Glutamatergic neuron (in vitro differentiated cells): Measurements from ENCODE around the gene DNAJB6. TPM values are rescaled to one million over a fixed set of nuclear protein-coding genes. Genes with fewer than 3 reads are reported as not detected.

Experiments used
- DNase-seq: peaks from one replicate; pipeline ENCODE4 v3.0.0; 2022
- H3K27ac Mint-ChIP-seq: one replicate; pipeline ENCODE4 v1.8.0; 2020; ENCODE audit warnings: mild to moderate bottlenecking, mixed read lengths, inconsistent platforms; ENCODE audit not compliant: unreplicated experiment
- H3K27me3 Mint-ChIP-seq: one replicate; pipeline ENCODE4 v1.8.0; 2020; ENCODE audit warnings: mild to moderate bottlenecking, moderate library complexity, mixed read lengths, inconsistent platforms; ENCODE audit not compliant: unreplicated experiment
- H3K36me3 Mint-ChIP-seq: one replicate; pipeline ENCODE4 v1.8.0; 2020; ENCODE audit warnings: mild to moderate bottlenecking, mixed read lengths, inconsistent platforms; ENCODE audit not compliant: unreplicated experiment
- H3K4me1 Mint-ChIP-seq: one replicate; pipeline ENCODE4 v1.8.0; 2020; ENCODE audit warnings: mild to moderate bottlenecking, low read depth, mixed read lengths, inconsistent platforms; ENCODE audit not compliant: unreplicated experiment
- H3K4me3 Mint-ChIP-seq: one replicate; pipeline ENCODE4 v1.8.0; 2020; ENCODE audit warnings: mild to moderate bottlenecking, mixed read lengths, inconsistent platforms; ENCODE audit not compliant: unreplicated experiment
- H3K9me3 Mint-ChIP-seq: one replicate; pipeline ENCODE4 v1.8.0; 2020; ENCODE audit warnings: mild to moderate bottlenecking, moderate library complexity, mixed read lengths, inconsistent platforms; ENCODE audit not compliant: unreplicated experiment
- total RNA-seq: library from RNA; stranded (reverse); fragmentation: NEBNext Ultra II Directional; extraction: Animal tissue kit (Norgen Biotek cat#: 25700); gene quantifications from one replicate; pipeline ENCODE4 v1.2.1, GENCODE V29; 2021; ENCODE audit not compliant: unreplicated experiment
- TF ChIP-seq, protein P1 (sequence below): fragments of 200-600 bp; sonication (generic); IDR thresholded peaks from one replicate; pipeline ENCODE4 v1.5.0; 2021; ENCODE audit not compliant: partially characterized antibody, unreplicated experiment

The DNAJB6 gene
- total RNA-seq, 1 donor from 2014 or later = 120 TPM

DNA sequence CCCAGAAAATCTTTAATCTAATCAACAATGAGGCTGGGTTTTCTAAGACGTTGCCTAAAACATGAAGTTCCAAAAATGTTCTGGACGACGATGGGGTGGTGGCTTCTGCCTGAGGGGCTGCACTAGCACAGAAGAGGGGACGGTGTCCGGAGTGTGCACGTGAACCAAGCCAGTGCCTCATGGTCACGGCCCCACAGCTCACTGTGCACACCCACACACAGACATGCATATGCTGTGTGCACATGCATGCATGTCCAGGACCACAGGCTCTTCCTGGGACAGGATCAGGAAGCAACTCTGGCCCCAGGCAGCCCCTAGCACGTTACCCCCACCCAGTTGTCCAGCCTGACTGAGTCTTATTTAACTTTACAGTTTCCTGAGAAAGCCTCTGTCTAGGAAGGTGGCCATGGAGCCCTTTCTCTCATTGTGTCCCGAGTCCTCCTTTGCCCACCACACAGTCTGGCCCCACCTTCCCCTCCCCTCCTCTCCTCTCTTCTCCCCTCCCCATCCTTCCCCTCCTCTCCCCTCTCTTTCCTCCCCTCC lies 100.8 kb downstream of the DNAJB6 start:
- no peak overlapping the region for H3K4me3 Mint-ChIP-seq
- peaks cover 17% of the 10 kb centered on the region for H3K27me3 Mint-ChIP-seq
- H3K9me3 Mint-ChIP-seq = peaks cover 15% of the 10 kb centered on the region
- TF ChIP-seq, protein P1, sequence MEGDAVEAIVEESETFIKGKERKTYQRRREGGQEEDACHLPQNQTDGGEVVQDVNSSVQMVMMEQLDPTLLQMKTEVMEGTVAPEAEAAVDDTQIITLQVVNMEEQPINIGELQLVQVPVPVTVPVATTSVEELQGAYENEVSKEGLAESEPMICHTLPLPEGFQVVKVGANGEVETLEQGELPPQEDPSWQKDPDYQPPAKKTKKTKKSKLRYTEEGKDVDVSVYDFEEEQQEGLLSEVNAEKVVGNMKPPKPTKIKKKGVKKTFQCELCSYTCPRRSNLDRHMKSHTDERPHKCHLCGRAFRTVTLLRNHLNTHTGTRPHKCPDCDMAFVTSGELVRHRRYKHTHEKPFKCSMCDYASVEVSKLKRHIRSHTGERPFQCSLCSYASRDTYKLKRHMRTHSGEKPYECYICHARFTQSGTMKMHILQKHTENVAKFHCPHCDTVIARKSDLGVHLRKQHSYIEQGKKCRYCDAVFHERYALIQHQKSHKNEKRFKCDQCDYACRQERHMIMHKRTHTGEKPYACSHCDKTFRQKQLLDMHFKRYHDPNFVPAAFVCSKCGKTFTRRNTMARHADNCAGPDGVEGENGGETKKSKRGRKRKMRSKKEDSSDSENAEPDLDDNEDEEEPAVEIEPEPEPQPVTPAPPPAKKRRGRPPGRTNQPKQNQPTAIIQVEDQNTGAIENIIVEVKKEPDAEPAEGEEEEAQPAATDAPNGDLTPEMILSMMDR = no peak
- H3K4me1 Mint-ChIP-seq = no peaks in the 10 kb centered on the region
- H3K27ac Mint-ChIP-seq = no peak overlapping the region
- H3K36me3 Mint-ChIP-seq = peaks cover 17% of the 10 kb centered on the region
- no peak for DNase-seq

DNA sequence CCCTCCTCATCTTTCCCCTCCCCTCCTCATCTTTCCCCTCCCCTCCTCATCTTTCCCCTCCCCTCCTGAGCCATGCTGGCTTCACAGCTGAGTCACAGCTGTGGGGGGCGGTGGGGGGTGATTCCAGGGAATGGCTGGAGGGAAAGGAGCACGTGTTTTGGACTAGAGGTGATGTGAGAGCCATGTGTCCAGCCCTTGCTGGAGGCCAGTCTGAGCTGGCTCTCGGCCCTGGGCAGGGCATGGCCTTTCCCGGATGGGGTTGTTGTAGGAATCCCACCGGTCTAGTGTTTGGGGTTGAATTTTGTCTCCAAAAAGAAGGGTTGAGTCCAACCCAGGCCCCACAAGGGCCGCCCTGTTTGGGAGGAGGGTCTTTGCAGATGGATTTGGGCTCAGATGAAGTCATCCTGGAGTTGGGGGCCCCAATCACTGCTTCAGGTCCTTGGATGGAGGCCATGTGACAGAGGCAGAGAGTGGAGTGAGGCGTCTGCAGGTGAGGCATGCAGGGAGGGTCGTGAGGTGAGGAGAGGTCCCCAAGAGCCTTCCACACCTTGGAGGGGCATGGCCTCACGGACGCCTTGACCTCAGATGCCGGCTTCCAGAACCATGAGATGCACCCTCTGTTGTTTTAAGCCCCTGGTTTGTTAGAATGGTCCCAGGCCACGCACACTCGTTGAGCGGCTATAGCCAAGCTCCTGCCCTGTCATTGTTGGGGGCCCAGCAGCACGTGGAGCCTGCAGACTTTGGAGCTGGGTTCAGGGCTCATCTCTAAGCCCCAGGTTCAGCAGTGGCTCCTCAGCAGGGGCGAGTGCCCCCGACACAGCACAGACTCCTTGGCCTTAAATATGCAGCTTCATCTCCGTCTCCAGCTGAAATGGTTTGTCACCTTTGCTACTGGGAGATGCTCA lies 101.6 kb downstream of the DNAJB6 start:
- Mint-ChIP-seq H3K4me1 (no peaks in the 10 kb centered on the region), H3K4me3 (no peak overlapping the region), H3K9me3 (peaks cover 11% of the 10 kb centered on the region), H3K27me3 (peaks cover 13% of the 10 kb centered on the region), H3K36me3 (peaks cover 12% of the 10 kb centered on the region), H3K27ac (no peak overlapping the region)
- TF ChIP-seq, protein P1 = no peak
- no peak for DNase-seq

DNA sequence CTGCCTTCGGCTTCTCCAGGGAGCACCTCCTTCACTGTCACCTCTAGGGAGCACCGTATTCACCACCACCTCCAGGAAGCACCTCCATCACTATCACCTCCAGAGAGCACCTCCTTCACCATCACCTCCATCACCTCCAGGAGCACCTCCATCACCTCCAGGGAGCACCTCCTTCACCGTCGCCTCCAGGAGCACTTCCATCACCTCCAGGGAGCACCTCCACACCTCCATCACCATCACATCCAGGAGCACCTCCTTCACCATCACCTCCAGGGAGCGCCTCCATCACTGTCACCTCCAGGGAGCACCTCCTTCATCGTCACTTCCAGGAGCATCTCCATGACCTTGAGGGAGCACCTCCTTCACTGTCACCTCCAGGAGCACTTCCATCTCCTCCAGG lies 102.3 kb downstream of the DNAJB6 start:
- Mint-ChIP-seq H3K27me3 (peaks cover 10% of the 10 kb centered on the region), H3K27ac (no peak overlapping the region), H3K36me3 (peaks cover 12% of the 10 kb centered on the region), H3K9me3 (peaks cover 10% of the 10 kb centered on the region), H3K4me1 (no peaks in the 10 kb centered on the region), H3K4me3 (no peak overlapping the region)
- no peak for DNase-seq
- TF ChIP-seq, protein P1 = no peak

DNA sequence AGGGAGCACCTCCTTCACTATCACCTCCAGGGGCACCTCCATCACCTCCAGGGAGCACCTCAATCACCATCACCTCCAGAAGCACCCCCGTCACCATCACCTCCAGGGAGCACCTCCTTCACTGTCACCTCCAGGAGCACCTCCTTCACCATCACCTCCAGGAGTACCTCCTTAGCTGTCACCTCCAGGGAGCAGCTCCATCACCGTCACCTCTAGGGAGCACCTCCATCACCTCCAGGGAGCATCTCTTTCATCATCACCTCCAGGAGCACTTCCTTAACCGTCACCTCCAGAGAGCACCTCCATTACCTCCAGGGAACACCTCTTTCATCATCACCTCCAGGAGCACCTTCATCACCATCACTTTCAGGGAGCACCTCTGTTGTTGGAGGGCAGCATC lies 103.0 kb downstream of the DNAJB6 start:
- no peak for DNase-seq
- peaks cover 10% of the 10 kb centered on the region for H3K27me3 Mint-ChIP-seq
- peak overlapping the region; percentile 2 for H3K27ac Mint-ChIP-seq
- TF ChIP-seq, protein P1 = no peak
- H3K9me3 Mint-ChIP-seq = peaks cover 10% of the 10 kb centered on the region
- H3K4me3 Mint-ChIP-seq = no peak overlapping the region
- peaks cover 12% of the 10 kb centered on the region for H3K36me3 Mint-ChIP-seq
- H3K4me1 Mint-ChIP-seq = no peaks in the 10 kb centered on the region
